Stimulated activated CD8-positive, alpha-beta memory T cell treated with anti-CD3 and anti-CD28 coated beads, Interleukin-4, amount 100 ng/mL, for 48 hours (primary cell): ENCODE measurements around the gene COX4I1.

Source experiments
- DNase-seq: peaks from one replicate; pipeline ENCODE4 v3.0.0-alpha.2; 2020

The COX4I1 gene

GRCh38 chr16:85844169-85844481, 44.6 kb downstream of the COX4I1 start:
- no peak for DNase-seq

GRCh38 chr16:85844786-85845185, 45.3 kb downstream of the COX4I1 start:
- DNase-seq, result no peak

- no peak for DNase-seq
Measured at GRCh38 chr16:85845266-85845665, 45.8 kb downstream of the COX4I1 start.

GRCh38 chr16:85846461-85846860, 47.0 kb downstream of the COX4I1 start:
- no peak for DNase-seq

GRCh38 chr16:85847036-85847435, 47.5 kb downstream of the COX4I1 start:
- DNase-seq, result no peak

GRCh38 chr16:85847681-85848601, 48.4 kb downstream of the COX4I1 start:
- no peak for DNase-seq

- DNase-seq, result no peak
Measured at GRCh38 chr16:85848986-85849385, 49.5 kb downstream of the COX4I1 start.

- DNase-seq, result no peak
Measured at GRCh38 chr16:85849388-85849787, 49.9 kb downstream of the COX4I1 start.

GRCh38 chr16:85850344-85850880, 50.9 kb downstream of the COX4I1 start:
- no peak for DNase-seq

- no peak for DNase-seq
Measured at GRCh38 chr16:85851034-85851785, 51.7 kb downstream of the COX4I1 start.

- no peak for DNase-seq
Measured at GRCh38 chr16:85853547-85854545, 54.4 kb downstream of the COX4I1 start.

GRCh38 chr16:85854935-85855334, 55.4 kb downstream of the COX4I1 start:
- DNase-seq, result no peak

- no peak for DNase-seq
Measured at GRCh38 chr16:85856079-85856478, 56.6 kb downstream of the COX4I1 start.

- DNase-seq, result peak; percentile 21
Measured at GRCh38 chr16:85856585-85856984, 57.1 kb downstream of the COX4I1 start.
